ENCODE measurements around the gene CLIP1.

CLIP1 gene

GRCh38 chr12:122327494-122328385 lies 94.7 kb downstream of the CLIP1 start:
- no peaks in the 10 kb centered on the region for H3K27me3 ChIP-seq (replicated peaks)
- no peak overlapping the region for H3K27ac ChIP-seq
- H3K36me3 ChIP-seq (replicated peaks), result peaks cover 42% of the 10 kb centered on the region
- H3K4me3 ChIP-seq (ENCODE audit: low read depth, low read length), result no peak overlapping the region
- DNase-seq, result no peak
- TF ChIP-seq CTCF (IDR thresholded peaks at IDR 0.05; ENCODE audit: low read depth, low read length, missing control alignments), result no peak
- in situ Hi-C loops (cut with HindIII; ENCODE audit: low pct_ligation_motif_present, low sequenced_read_pairs), result no loop called here

- Histone ChIP-seq H3K4me3 (ENCODE audit: low read depth, low read length) (no peak overlapping the region), H3K36me3 (replicated peaks) (peaks cover 40% of the 10 kb centered on the region), H3K27ac (no peak overlapping the region), H3K27me3 (replicated peaks) (no peaks in the 10 kb centered on the region)
- no peak for DNase-seq
- in situ Hi-C loops (cut with HindIII; ENCODE audit: low pct_ligation_motif_present, low sequenced_read_pairs), result no loop called here
- TF ChIP-seq CTCF (IDR thresholded peaks at IDR 0.05; ENCODE audit: low read depth, low read length, missing control alignments), result no peak
Measured at GRCh38 chr12:122327014-122327413, 95.5 kb downstream of the CLIP1 start.

- Histone ChIP-seq H3K27ac (no peak overlapping the region), H3K27me3 (replicated peaks) (no peaks in the 10 kb centered on the region), H3K36me3 (replicated peaks) (peaks cover 44% of the 10 kb centered on the region), H3K4me3 (ENCODE audit: low read depth, low read length) (no peak overlapping the region)
- no peak for TF ChIP-seq CTCF (IDR thresholded peaks at IDR 0.05; ENCODE audit: low read depth, low read length, missing control alignments)
- DNase-seq, result peak; percentile 6
- in situ Hi-C loops (cut with HindIII; ENCODE audit: low pct_ligation_motif_present, low sequenced_read_pairs), result no loop called here
Measured at GRCh38 chr12:122326586-122326985, 95.9 kb downstream of the CLIP1 start.

- DNase-seq, result no peak
- Histone ChIP-seq H3K27me3 (replicated peaks) (no peaks in the 10 kb centered on the region), H3K36me3 (replicated peaks) (peaks cover 36% of the 10 kb centered on the region), H3K4me3 (ENCODE audit: low read depth, low read length) (no peak overlapping the region), H3K27ac (no peak overlapping the region)
- in situ Hi-C loops (cut with HindIII; ENCODE audit: low pct_ligation_motif_present, low sequenced_read_pairs), result no loop called here
- TF ChIP-seq CTCF (IDR thresholded peaks at IDR 0.05; ENCODE audit: low read depth, low read length, missing control alignments), result no peak
Measured at GRCh38 chr12:122323311-122324019, 99.0 kb downstream of the CLIP1 start.

GRCh38 chr12:122322501-122322900 lies 100.0 kb downstream of the CLIP1 start:
- TF ChIP-seq CTCF (IDR thresholded peaks at IDR 0.05; ENCODE audit: low read depth, low read length, missing control alignments), result no peak
- DNase-seq, result no peak
- H3K4me3 ChIP-seq (ENCODE audit: low read depth, low read length), result no peak overlapping the region
- H3K27me3 ChIP-seq (replicated peaks), result no peaks in the 10 kb centered on the region
- in situ Hi-C loops (cut with HindIII; ENCODE audit: low pct_ligation_motif_present, low sequenced_read_pairs), result no loop called here
- peaks cover 36% of the 10 kb centered on the region for H3K36me3 ChIP-seq (replicated peaks)
- no peak overlapping the region for H3K27ac ChIP-seq
